Effector CD8-positive, alpha-beta T cell (primary cell): ENCODE results near the gene PRDM7.
"Not testable (repeated sequence)": the region's sequence is repeated elsewhere in the genome, so short reads cannot be mapped to it uniquely, and the experiment has no call there.

Source experiments
- DNase-seq: peaks from one replicate; lab custom pipeline; 2025; lab: John Stamatoyannopoulos, UW

PRDM7 gene

DNA sequence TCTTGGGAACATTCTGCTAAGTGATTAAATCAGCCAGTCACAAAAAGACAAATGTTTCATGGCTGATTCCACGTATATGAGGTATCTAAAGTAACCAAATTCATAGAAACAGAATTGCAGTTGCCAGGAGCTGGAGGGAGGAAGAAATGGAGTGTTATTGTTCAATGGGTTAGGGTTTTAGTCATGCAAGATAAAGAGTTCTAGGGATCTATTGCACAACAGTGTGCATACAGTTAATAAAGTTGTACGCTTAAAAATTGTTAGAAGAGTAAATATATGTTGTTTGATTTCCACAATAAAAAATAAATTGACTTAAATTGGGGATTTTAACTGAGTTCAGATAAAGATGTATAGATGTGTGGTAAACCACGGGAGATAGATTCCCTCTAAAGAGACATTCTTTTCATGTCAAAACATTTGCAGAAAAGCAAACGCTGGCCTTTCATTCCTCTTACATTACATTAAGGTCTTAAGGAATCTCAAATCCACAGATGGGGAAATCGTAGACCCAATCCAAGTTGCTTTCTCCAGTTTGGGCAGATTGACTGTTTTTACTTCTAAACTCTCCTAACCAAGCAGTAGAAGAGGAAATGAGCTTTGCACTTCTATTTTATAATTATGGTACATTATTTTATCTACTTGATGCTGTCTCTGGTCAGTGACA, 4.6 kb downstream of the PRDM7 start:
- no peak for DNase-seq

DNA sequence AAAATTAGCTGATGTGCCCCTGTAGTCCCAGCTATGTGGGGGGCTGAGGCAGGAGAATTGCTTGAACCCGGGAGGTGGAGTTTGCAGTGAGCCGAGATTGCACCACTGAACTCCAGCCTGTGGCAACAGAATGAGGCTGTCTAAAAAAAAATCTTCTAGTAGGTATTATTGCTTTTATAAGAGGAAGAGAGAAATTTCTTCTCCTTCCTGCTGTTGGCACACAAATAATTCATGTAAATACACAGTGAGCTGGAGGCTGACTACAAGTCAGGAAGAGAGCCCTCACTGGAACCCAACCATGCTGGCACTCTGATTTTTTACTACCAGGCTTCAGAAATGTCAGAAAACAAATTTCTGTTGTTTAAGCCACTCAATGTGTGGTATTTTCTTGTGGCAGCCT, 6.7 kb downstream of the PRDM7 start:
- no peak for DNase-seq

DNA sequence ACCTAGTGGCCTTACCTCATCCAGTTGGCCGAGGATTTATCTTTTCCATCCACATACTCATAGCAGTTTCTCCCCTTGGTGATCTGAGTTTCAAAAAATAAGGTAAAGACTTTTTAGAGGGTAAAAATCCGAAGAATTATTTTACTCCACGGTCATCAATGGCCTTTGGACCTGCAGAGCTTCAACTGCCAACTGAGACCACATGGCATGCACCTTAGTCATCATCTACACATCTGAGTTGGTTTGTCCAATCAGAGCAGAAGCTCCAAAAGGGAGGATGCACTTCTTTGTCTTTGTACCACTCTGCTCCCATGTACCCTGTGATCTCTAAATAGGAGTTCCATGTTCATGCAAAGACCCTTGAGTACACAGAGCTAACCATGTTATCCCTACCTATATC, 15.7 kb downstream of the PRDM7 start:
- DNase-seq = no peak

- DNase-seq = no peak
These were observed 19.4 kb downstream of the PRDM7 start for GRCh38 chr16:90057738-90058173.

DNA sequence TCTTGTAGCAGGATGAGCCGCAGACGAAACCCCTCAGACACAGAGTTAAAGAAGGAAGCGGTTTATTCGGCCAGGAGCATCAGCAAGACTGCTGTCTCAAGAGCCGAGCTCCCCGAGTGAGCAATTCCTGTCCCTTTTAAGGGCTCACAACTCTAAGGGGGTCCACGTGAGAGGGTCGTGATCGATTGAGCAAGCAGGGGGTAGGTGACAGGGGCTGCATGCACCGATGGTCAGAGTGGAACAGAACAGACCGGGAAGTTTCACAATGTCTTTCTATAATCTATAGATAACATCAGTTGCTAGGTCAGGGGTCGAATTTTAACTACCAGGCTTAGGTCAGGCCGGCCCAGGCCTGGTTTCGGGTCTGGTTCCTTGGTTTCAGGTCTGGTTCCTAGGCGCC, 20.6 kb downstream of the PRDM7 start:
- not testable (repeated sequence) for DNase-seq

DNA sequence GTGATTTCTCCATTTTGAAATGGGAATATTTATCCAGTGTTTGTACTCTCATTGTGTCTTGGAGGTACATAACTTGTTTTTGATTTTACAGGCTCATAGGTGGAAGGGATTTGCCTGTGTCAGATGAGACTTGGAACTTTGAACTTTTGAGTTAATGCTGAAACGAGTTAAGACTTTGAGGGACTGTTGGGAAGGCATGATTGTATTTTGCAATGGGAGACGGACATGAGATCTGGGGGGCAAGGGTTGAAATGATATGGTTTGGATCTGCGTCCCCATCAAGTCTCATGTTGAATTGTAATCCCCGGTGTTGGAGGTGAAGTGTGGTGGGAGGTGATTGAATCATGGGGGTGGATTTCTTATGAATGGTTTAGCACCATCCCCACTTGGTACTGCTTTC, 21.8 kb downstream of the PRDM7 start:
- no peak for DNase-seq

DNA sequence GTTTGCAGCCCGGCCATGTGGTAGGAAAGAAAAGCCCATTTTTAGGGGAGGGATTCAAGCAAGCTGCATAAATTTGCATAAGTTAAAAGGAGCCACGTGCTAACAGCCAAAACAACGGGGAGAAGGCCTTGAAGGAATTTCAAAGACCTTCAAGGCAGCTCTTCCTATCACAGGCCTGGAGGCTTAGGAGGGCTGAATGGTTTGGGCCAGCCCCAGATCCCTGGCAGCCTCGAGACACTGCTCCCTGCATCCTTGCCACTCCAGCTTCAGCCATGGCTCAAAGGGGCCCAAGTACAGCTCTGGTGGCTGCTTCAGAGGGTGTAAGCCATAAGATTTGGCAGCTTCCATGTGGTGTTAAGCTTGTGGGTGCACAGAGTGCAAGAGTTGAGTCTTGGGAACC, 22.6 kb downstream of the PRDM7 start:
- DNase-seq = no peak

DNA sequence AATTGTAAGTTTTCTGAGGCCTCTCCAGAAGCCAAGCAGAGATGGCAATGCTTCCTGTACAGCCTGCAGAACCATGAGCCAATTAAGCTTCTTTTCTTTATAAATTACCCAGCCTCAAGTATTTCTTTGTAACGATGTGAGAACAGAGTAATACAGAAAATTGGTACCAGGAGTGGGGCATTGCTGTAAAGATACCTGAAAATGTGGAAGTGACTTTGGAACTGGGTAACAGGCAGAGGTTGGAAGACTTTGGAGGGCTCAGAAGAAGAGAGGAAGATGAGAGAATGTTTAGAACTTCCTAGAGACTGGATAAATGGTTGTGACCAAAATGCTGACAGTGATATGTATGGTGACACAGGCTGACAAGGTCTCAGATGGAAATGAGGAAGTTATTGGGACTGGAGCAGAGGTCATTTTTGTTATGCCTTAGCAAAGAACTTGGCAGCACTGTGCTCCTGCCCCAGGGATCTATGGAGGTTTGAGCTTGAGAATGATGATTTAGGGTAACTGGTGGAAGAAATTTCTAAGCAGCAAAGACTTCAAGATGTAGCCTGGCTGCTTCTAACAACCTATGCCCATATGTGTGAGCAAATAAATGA, 23.1 kb downstream of the PRDM7 start:
- no peak for DNase-seq

GRCh38 chr16:90050969-90051368, 26.2 kb downstream of the PRDM7 start:
- no peak for DNase-seq

GRCh38 chr16:90048737-90049330, 28.3 kb downstream of the PRDM7 start:
- no peak for DNase-seq

DNA sequence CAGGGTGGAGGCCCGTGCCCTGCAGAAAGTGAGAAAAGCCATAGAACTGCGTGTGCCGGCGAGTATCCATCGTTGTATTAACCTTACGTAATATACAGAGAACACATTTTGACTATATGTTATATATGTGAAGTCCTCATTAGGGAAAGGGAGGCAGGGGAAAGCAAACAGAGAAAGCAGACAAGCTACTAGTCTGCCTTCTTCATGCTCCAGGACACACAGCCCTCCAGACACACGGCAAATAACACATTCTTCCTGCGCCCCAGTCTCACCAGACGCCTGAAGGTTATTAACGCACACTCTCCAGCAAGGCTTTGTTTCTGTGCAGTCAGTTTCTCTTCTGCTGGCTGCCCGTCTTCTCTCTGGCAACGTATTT, 28.8 kb downstream of the PRDM7 start:
- DNase-seq = no peak

DNA sequence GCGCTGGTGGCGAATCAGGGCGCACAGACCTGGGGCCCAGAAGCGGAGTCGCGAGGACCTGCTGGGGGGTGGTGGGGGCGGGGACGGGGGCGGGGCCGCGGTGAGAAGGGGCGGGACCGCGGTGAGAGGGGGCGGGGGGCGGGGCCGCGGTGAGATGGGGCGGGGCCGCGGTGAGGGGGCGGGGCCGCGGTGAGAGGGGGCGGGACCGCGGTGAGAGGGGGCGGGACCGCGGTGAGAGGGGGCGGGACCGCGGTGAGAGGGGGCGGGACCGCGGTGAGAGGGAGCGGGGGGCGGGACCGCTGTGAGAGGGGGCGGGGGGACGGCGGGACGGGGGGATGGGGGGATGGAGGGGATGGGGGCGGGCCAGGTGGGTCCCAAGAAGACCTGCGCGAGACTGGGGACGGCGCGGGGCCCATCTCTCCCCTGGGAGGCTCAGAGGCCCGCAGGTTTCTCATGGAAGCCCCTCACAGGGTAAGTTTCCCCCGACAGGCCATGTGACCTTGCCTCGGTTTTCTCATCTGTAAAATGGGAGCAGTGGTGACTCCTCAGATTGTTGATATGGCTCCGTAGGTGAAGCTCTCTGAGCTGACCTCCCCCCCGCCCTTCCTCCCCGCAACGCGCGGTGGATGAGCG, 29.3 kb downstream of the PRDM7 start:
- DNase-seq = peak; percentile 6

- no peak for DNase-seq
These were observed 30.0 kb downstream of the PRDM7 start for GRCh38 chr16:90046971-90047713.

- no peak for DNase-seq
These were observed 30.8 kb downstream of the PRDM7 start for GRCh38 chr16:90046122-90046970.

DNA sequence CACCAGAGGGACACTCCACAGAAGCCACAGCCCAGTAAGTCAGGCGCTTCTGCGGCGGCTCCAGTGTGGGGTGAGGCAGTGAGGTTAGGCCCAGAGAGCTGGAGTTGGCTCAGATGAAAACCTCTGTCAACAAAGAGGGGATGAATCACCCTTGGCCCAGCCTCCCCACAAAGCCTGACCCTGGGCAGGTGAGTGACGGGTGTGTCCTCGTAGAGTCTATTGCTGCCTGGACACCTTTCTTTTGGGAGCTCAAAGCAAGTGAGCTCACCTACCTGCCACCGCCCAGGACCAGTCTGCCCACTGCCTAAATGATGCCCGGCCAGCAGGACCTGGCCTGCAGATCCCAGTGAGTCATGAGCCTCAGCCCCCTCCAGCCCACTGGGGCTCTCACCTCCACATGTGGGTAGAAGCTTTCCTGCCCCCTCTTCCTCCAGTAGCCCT, 33.0 kb downstream of the PRDM7 start:
- DNase-seq = no peak

DNA sequence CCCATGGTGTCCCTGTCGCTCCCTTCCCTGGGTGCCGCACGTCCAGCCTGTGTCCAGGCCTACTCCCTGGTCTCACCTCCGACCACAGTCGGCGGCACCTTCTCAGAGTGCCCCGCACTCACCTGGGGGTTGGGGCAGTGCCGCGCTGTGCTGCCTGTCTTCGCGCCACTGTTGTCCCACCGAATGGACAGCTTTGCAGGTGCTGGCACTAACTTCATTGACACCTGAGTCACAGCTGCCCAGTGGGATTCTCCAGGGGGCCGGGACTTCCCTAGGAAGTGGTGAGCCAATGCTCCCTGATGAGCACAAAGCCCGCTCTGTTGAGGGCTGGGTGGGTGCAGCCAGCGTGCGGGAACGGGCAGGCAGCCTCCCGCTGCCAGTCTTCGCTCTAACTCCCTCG, 33.6 kb downstream of the PRDM7 start:
- no peak for DNase-seq

GRCh38 chr16:90042946-90043514, 34.1 kb downstream of the PRDM7 start:
- no peak for DNase-seq

DNA sequence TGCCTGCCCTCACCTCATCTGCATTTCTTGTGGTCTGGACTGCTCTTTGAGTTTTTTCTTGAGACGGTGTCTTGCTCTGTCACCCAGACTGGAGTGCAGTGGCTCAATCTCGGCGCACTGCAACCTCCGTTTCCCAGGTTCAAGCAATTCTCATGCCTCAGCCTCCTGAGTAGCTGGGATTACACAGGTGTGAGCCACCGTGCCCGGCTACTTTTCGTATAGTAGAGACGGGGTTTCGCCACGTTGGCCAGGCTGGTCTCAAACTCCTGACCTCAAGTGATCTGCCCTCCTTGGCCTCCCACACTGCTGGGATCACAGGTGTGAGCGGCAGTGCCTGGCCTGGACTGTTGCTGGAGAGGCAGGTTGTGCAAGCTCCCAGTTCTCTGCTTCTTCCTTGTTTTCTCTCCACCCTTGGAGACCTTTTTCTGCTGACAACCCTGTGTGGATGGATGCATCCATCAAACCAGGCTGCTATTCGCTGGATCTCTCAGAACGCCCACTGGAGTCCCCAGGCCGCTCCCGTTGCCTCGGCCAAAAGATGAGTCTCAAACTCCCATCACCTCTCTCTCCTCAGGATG, 35.1 kb downstream of the PRDM7 start:
- no peak for DNase-seq

DNA sequence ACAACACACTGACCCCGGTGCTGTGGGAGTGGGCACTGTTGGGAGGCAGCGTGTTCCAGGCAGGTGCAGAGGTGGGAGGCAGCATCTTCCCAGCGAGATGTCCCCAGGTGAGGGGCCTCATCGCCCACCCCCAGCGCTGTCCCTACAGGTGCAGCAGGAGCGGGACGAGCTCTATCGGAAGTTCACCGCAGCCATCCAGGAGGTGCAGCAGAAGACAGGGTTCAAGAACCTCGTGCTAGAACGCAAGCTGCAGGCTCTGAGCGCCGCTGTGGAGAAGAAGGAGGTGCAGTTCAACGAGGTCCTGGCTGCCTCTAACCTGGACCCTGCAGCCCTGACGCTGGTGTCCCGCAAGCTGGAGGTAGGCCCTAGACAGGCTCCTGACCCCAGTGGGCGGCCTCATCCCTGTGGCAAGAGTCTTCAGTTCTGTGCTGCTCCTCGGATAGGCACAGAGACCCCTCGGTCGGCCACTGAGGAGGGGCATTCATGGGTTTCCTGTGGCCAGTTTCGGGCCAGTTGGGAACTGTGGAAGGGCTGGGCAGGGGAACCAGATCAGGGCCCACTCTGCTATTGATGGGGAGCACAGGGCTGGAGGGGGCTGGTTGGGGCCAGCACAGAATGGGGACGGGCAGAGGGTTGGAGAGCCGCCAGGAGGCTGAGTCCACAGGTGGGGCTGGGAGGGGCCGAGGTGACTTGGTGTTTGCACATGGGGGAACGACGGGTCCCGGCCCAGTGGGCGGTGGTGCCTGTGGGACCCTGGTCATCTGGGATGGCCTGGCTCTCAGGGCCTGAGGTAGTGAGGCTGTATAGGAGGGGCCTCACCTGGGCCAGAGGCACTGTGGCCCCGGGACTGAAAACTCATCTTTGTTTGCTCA, 36.7 kb downstream of the PRDM7 start:
- DNase-seq = no peak

DNA sequence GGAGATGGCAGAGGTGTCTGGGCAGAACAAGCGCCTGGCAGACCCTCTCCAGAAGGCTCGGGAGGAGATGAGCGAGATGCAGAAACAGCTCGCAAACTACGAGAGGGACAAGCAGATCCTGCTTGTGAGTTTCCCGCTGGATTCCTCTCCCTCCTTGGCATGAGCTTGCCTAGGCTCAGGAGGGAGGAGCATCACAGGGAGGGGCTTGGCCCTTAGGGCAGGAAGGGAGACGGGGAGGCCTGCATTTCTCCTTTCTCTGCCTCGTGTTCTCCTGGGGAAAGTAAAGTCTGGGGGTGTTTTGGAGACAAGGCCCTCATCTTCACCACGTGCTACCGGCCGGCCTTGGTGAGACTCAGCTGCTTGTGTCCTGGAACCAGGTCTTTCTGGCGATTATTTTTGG, 39.9 kb downstream of the PRDM7 start:
- no peak for DNase-seq
